NCI-H1417 (cell line): ENCODE measurements around the gene TMEM141.
"Not testable (repeated sequence)": the region's sequence is repeated elsewhere in the genome, so short reads cannot be mapped to it uniquely, and the experiment has no call there.

Experiments
- DNase-seq, 3 experiments: peaks; one replicate each; lab custom pipeline; 2025; lab: John Stamatoyannopoulos, UW

TMEM141 gene

DNA sequence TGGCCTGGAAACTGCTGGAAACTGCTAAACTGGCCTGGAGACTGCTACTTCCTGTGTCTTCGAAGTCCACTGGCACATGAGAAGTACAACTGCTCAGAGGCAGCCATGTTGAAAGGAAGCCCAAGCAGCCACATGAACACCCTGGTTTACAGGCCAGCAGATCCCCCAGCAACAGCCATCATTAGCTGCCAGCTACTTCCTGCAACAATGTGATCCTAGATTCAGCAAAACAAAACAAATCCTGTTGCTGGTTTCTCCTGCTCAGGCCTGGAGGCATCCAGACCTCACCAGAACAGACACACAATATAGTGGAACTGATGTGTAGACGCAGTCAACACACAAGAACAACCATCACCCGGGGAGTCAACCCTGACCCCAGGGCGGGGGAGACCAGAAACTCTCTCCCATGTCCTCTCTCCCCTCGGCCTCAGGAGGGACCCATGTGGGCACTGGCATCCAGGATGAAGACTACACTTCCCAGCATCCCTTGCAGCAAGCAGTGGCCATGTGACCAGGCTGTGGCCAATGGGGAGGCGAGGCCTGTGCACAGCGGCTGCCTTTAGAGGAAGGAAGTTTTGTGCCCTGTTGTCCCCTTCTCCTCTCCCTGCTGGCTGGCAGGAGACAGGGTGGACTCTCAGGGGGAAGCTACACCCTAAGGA, 17.6 kb upstream of the TMEM141 start:
- DNase-seq: no peak

DNA sequence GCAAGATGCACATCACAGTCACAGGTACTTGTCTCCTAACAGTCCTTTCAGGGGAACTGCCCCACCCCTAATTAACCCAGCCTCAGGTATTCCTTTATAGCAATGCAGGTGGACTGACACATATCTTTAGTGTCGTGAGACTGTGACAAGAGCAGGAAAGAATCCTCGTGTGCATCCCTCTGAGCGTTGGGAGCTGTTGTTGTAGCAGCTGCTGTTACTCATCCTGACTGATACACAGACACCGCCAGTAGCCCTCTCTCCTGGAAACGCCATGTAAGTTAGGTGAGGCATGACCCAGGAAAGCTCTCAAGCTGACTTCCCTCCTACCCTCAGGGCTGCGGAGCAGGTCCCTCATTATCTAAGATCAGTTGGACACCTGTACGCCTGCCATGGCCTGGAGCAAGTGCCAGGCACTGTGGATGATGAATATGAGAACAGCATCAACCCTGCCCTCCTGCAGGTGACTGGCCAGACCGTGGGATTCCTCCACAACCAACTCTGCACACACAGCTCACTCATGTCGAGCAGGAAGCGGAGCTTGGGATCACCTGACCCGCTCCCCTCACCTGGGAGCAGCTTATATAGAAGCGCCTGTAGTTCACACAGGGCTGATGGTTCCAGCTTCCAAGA, 16.6 kb upstream of the TMEM141 start:
- no peak for DNase-seq

DNA sequence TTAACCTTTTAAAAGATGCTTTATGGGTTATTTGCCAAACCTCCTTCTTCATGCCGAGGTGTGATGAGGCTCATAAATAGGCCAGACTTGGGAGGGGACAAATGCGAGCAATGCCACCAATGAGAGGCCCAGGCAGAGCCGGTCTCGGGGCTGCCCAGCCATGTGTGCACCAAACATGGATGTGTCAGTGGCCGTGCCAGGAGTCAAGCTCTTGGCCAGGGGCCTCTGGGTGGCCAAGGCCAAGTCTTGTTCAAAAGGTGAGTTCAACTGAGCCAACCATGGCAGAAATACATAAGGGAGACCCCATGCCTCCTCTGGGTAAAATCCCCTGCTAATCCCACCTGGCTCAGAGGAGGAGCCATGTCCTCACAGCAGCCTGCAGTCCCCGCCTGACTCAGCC, 16.0 kb upstream of the TMEM141 start:
- DNase-seq: no peak

DNA sequence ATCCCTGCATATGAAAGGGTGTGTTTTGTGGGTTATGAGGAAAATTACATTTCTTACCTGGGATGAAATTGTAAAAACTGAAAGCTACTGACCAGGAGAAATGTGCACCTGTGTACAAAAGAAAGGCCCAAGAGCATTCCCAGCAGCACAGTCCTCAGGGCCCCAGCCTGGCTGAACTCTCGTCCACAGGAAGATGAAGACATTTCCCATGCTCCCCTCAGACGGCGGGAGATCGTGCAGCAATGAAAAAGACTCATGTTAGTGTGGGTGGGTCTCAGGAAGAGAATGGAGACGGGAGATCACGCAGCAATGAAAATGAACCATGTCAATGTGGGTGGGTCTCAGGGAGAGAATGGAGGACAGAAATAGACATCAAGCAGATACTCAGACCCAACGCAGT, 14.2 kb upstream of the TMEM141 start:
- no peak for DNase-seq

GRCh38 chr9:136777359-136777758, 13.8 kb upstream of the TMEM141 start:
- no peak for DNase-seq

GRCh38 chr9:136779808-136780207, 11.3 kb upstream of the TMEM141 start:
- no peak for DNase-seq

- DNase-seq: no peak
Measured at GRCh38 chr9:136782452-136782851, 8.7 kb upstream of the TMEM141 start.

DNA sequence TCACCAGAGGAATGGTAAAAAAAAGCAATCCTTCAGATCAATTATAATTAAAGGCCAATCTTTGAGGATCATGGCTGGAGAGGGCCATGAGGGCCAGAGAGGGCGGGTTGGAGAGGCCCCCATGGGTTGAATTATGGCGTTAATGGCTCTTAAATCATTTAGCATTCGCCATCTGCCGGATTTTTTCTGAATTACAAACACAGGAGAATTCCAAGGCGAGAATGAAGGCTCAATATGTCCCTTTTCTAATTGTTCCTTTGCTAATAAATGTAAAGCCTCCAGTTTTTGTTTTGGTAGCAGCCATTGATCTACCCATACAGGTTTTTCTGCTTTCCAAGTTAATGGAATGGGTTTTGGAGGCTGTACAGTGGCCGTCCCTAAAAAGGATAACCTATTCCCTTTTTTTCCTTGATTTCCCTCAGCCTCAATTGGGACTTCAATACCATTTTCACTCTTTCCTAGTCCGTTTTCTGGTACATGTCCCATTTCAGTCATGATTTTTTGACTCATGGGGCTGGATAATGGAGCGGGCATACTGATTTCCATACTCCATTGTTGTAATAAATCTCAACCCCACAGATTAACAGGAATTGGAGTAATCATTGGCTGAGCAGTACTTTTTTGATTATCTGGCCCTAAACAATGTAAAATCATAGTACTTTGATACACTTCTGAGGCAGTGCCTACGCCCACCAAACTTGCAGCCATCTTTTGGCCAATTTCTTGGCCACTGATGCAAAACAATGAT, 6.7 kb upstream of the TMEM141 start:
- peak in 2 of 3 experiments; percentile 62 to 87 for DNase-seq

GRCh38 chr9:136784997-136785361, 6.2 kb upstream of the TMEM141 start:
- DNase-seq: no peak

DNA sequence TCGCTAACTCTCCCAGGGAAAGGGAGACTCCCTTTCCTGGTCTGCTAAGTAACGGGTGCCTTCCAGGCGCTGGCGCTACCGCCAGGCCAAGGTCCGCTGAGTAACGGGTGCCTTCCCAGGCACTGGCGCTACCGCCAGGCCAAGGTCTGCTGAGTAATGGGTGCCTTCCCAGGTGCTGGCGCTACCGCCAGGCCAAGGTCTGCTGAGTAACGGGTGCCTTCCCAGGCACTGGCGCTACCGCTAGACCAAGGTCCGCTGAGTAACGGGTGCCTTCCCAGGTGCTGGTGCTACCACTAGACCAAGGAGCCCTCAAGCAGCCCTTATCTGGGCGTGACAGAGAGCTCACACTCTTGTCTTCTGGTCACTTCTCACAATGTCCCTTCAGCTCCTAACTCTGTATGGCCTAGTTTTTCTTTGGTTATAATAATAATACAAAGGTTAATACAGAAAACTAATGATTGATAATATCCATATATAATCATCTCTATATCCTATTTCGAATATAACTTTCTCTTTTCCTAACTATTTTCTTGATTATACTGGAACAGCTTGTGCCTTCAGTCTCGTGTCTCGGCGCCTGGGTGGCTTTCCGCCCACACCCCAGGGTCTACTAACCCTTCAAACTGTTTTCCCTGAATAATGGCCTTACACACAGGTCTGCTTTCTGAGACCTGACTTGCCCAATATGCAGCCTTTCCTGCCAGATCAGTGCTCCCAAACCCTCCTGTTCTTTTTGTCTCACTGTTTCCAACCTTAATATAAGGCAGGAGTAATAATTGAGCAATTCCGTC, 5.4 kb upstream of the TMEM141 start:
- DNase-seq: not testable (repeated sequence)

DNA sequence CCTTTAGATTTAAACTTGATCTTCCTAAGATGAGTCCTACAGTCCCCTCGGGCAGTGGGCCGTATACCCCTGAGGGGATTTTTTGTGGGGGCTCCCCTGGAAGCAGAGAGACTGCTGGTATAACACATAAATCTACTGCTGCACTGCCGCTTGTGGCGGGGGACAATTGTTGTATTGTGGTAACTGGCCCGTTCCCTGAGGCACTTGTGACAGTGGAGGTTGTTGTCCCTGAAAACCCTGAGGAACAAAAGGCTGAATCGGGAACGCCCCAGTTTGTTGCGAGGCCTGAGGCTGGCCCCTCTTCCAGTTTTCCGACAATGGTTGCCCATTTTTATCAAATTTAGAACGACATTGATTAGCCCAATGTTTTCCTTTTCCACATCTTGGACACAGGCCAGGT, 4.7 kb upstream of the TMEM141 start:
- DNase-seq: no peak

- peak in 2 of 3 experiments; percentile 15 to 32 for DNase-seq
Measured at GRCh38 chr9:136786983-136787382, 4.2 kb upstream of the TMEM141 start.

DNA sequence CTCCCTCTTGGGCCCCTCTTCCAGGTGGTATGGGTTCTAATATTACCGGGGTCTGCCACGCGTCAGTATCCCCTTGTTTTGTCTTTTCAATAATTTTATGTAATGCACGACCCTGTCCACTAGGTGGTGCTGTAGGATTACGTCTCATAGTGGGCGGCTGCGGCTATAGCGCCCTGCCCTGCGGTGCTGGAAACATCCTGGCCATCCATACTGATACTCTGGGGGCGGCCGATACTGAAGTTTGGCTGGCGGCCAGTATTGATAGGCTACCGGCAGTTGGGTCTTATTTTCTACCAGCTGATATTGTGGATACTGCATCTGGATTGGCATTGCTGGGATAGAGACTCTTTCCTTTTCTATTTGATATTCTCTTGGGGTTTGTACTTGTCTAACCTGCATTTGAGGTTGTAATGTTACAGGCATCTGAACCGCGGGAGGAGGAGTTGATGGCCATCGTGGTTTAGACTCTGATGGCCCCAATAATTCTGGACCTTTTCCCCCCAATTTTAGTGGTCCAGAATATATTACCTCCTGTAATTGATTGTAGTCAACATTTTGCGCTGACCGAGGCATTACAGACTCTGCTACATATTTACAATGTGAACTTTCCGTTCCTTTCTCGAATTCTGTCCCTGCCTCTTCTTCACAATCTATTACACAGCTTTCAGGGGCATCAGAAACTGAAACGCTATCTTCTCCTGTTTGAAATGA, 3.3 kb upstream of the TMEM141 start:
- DNase-seq: peak; percentile 73 to 91 (median 74)

GRCh38 chr9:136788644-136789522, 2.3 kb upstream of the TMEM141 start:
- peak in 1 of 3 experiments; percentile 30 for DNase-seq

DNA sequence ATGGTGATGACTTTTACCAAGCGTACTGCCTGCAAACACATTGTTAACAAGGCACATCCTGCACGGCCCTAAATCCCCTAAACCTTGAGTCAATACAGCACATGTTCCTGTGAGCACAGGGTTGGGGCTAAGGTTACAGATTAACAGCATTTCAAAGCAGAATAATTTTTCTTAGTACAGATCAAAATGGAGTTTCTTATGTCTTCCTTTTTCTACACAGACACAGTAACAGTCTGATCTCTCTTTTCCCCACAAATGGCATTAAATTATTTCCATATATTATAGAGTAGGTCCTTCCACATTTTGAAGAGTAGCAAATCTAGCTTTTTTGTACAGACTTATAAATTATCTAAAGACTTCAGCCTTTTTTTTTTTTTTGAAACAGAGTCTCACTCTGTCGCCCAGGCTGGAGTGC, 1.6 kb upstream of the TMEM141 start:
- DNase-seq: no peak

GRCh38 chr9:136791516-136792276, 552 bp downstream of the TMEM141 start:
- peak; percentile 36 to 87 (median 86) for DNase-seq

GRCh38 chr9:136792321-136793085, 1.4 kb downstream of the TMEM141 start:
- DNase-seq: no peak

DNA sequence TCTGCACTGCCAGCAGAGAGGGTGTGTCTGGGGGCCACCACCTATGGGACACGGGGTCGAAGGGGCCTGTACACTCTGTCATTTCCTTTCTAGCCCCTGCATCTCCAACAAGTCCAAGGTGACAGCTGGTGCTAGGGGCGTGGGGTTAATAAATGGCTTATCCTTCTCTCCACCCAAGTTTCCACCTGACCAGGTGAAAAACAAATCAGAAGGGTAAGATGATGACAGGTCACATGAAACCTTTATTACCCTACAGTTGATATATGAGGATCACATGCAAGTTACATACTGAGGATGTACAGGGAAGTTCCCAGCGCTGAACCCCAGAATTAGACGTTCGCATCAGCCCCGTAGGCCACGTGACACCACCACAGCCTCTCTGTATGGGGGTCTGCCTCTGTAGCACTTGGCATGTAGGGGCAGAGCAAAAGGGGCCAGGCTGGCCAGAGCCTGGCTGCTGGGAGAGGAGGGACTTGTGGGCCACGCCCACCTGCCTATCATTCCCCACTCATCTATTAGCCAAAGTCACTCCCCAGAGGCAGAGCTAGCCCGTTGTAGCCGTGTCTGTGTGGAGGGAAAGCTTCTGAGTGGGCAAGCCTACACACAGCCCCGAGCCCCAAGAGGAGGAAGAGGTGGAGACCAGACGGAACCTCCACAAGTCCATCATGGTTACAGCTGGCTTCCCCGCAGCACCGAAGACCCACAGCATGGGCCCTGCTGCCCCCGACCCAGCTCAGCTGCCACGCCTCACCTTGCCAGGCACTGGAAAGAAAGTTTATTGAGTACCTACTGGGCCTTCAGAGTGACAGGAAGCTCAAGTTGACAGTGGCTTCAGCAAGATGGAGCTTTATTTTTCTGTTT, 2.2 kb downstream of the TMEM141 start:
- no peak for DNase-seq
